Endothelial cell (in vitro differentiated cells): ENCODE measurements around the gene KRTAP10-6. TPM values are rescaled to one million over a fixed set of nuclear protein-coding genes. Genes with fewer than 3 reads are reported as not detected.

Experiments used
- DNase-seq: peaks from one replicate; pipeline ENCODE4 v3.0.0; 2021; ENCODE audit warnings: low spot score
- H3K27ac Mint-ChIP-seq: one replicate; pipeline ENCODE4 v1.8.0; 2021; ENCODE audit warnings: mixed read lengths, inconsistent platforms; ENCODE audit not compliant: unreplicated experiment
- H3K27me3 Mint-ChIP-seq: one replicate; pipeline ENCODE4 v1.8.0; 2021; ENCODE audit warnings: mild to moderate bottlenecking, moderate library complexity, mixed read lengths, inconsistent platforms; ENCODE audit not compliant: unreplicated experiment
- H3K36me3 Mint-ChIP-seq: one replicate; pipeline ENCODE4 v1.8.0; 2021; ENCODE audit warnings: mild to moderate bottlenecking, low read depth, mixed read lengths, inconsistent platforms; ENCODE audit not compliant: unreplicated experiment
- H3K4me1 Mint-ChIP-seq: one replicate; pipeline ENCODE4 v1.8.0; 2021; ENCODE audit warnings: mild to moderate bottlenecking, mixed read lengths, inconsistent platforms; ENCODE audit not compliant: unreplicated experiment
- H3K4me3 Mint-ChIP-seq: one replicate; pipeline ENCODE4 v1.8.0; 2021; ENCODE audit warnings: mild to moderate bottlenecking, mixed read lengths, inconsistent platforms; ENCODE audit not compliant: unreplicated experiment
- H3K9me3 Mint-ChIP-seq: one replicate; pipeline ENCODE4 v1.8.0; 2021; ENCODE audit warnings: mixed read lengths, inconsistent platforms; ENCODE audit not compliant: unreplicated experiment
- total RNA-seq: library from RNA; stranded (reverse); fragmentation: NEBNext Ultra II Directional; extraction: Animal tissue kit (Norgen Biotek cat#: 25700); gene quantifications from one replicate; pipeline ENCODE4 v1.2.1, GENCODE V29; 2021; ENCODE audit not compliant: unreplicated experiment
- TF ChIP-seq, protein P1 (sequence below): fragments of 200-600 bp; sonication (generic); IDR thresholded peaks from one replicate; pipeline ENCODE4 v1.5.0; 2021; ENCODE audit warnings: antibody characterized with exemption; ENCODE audit not compliant: unreplicated experiment

Gene KRTAP10-6
- total RNA-seq, 1 donor from 2014 or later: not detected

GRCh38 chr21:44579056-44579832 is 13.1 kb downstream of the KRTAP10-6 start:
- Mint-ChIP-seq H3K4me3 (no peak overlapping the region), H3K9me3 (no peaks in the 10 kb centered on the region), H3K36me3 (peaks cover 3% of the 10 kb centered on the region), H3K4me1 (peaks cover 4% of the 10 kb centered on the region), H3K27ac (no peak overlapping the region), H3K27me3 (peaks cover 11% of the 10 kb centered on the region)
- TF ChIP-seq, protein P1, sequence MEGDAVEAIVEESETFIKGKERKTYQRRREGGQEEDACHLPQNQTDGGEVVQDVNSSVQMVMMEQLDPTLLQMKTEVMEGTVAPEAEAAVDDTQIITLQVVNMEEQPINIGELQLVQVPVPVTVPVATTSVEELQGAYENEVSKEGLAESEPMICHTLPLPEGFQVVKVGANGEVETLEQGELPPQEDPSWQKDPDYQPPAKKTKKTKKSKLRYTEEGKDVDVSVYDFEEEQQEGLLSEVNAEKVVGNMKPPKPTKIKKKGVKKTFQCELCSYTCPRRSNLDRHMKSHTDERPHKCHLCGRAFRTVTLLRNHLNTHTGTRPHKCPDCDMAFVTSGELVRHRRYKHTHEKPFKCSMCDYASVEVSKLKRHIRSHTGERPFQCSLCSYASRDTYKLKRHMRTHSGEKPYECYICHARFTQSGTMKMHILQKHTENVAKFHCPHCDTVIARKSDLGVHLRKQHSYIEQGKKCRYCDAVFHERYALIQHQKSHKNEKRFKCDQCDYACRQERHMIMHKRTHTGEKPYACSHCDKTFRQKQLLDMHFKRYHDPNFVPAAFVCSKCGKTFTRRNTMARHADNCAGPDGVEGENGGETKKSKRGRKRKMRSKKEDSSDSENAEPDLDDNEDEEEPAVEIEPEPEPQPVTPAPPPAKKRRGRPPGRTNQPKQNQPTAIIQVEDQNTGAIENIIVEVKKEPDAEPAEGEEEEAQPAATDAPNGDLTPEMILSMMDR: no peak
- no peak for DNase-seq

- H3K4me3 Mint-ChIP-seq: no peak overlapping the region
- H3K27me3 Mint-ChIP-seq: peaks cover 11% of the 10 kb centered on the region
- TF ChIP-seq, protein P1: no peak
- DNase-seq: no peak
- H3K36me3 Mint-ChIP-seq: peaks cover 3% of the 10 kb centered on the region
- H3K9me3 Mint-ChIP-seq: no peaks in the 10 kb centered on the region
- peaks cover 4% of the 10 kb centered on the region for H3K4me1 Mint-ChIP-seq
- H3K27ac Mint-ChIP-seq: no peak overlapping the region
Observed at GRCh38 chr21:44578371-44579055, 13.8 kb downstream of the KRTAP10-6 start.

- peaks cover 10% of the 10 kb centered on the region for H3K36me3 Mint-ChIP-seq
- peaks cover 15% of the 10 kb centered on the region for H3K27me3 Mint-ChIP-seq
- no peak for DNase-seq
- peaks cover 4% of the 10 kb centered on the region for H3K4me1 Mint-ChIP-seq
- H3K27ac Mint-ChIP-seq: no peak overlapping the region
- TF ChIP-seq, protein P1: no peak
- no peak overlapping the region for H3K4me3 Mint-ChIP-seq
- H3K9me3 Mint-ChIP-seq: no peaks in the 10 kb centered on the region
Observed at GRCh38 chr21:44576025-44576420, 16.3 kb downstream of the KRTAP10-6 start.

- Mint-ChIP-seq H3K27me3 (peaks cover 15% of the 10 kb centered on the region), H3K27ac (no peak overlapping the region), H3K9me3 (no peaks in the 10 kb centered on the region), H3K36me3 (peaks cover 10% of the 10 kb centered on the region), H3K4me1 (peaks cover 4% of the 10 kb centered on the region), H3K4me3 (no peak overlapping the region)
- TF ChIP-seq, protein P1: no peak
- no peak for DNase-seq
Observed at GRCh38 chr21:44575307-44576024, 16.8 kb downstream of the KRTAP10-6 start.
